Superior temporal gyrus (tissue), 1 donor: ENCODE data around the gene DHRSX.
"Not testable (repeated sequence)": the region's sequence is repeated elsewhere in the genome, so short reads cannot be mapped to it uniquely, and the experiment has no call there.

Source experiments
- DNase-seq: peaks from one replicate; pipeline ENCODE4 v3.0.0-alpha.2; 2016; ENCODE audit errors: extremely low spot score

DHRSX gene

GRCh38 chrX:2220296-2220695 lies 280.5 kb downstream of the DHRSX start:
- DNase-seq: no peak

- not testable (repeated sequence) for DNase-seq
These were observed 286.5 kb downstream of the DHRSX start for GRCh38 chrX:2214138-2214823.

- not testable (repeated sequence) for DNase-seq
These were observed 289.1 kb downstream of the DHRSX start for GRCh38 chrX:2211667-2212066.

- no peak for DNase-seq
These were observed 307.5 kb downstream of the DHRSX start for GRCh38 chrX:2193273-2193592.

- peak; percentile 10 for DNase-seq
These were observed 308.0 kb downstream of the DHRSX start for GRCh38 chrX:2192584-2193272.

- DNase-seq: no peak
These were observed 311.9 kb downstream of the DHRSX start for GRCh38 chrX:2188840-2189239.

GRCh38 chrX:2188330-2188792 lies 312.4 kb downstream of the DHRSX start:
- no peak for DNase-seq

- no peak for DNase-seq
These were observed 313.2 kb downstream of the DHRSX start for GRCh38 chrX:2187352-2188115.

GRCh38 chrX:2185341-2186082 lies 315.3 kb downstream of the DHRSX start:
- no peak for DNase-seq

- DNase-seq: no peak
These were observed 316.7 kb downstream of the DHRSX start for GRCh38 chrX:2184089-2184488.

GRCh38 chrX:2183193-2183725 lies 317.5 kb downstream of the DHRSX start:
- DNase-seq: peak; percentile 7

GRCh38 chrX:2177541-2177940 lies 323.2 kb downstream of the DHRSX start:
- DNase-seq: no peak

GRCh38 chrX:2176733-2177132 lies 324.0 kb downstream of the DHRSX start:
- DNase-seq: no peak

GRCh38 chrX:2176274-2176673 lies 324.5 kb downstream of the DHRSX start:
- DNase-seq: no peak

- no peak for DNase-seq
These were observed 328.4 kb downstream of the DHRSX start for GRCh38 chrX:2172359-2172758.
